Lower lobe of right lung (tissue), 2 donors: ENCODE data around the gene UNC119. TPM values are rescaled to one million over a fixed set of nuclear protein-coding genes. Genes with fewer than 3 reads are reported as not detected.

Source experiments
- ATAC-seq, 2 donors: fragments of 200-7000 bp; cut with Tn5 transposase; one replicate each; pipeline ENCODE4 v1.9.1; 2020 to 2022; ENCODE audit warnings: mild to moderate bottlenecking in 2 of 2, moderate library complexity in 2 of 2
- DNase-seq: peaks from one replicate; pipeline ENCODE4 v3.0.0-alpha.2; 2020
- H3K27ac ChIP-seq: fragments of 200-600 bp; one replicate; pipeline ENCODE4 v1.8.0; 2022
- H3K27me3 ChIP-seq: fragments of 200-600 bp; one replicate; pipeline ENCODE4 v1.8.0; 2022; ENCODE audit warnings: low read depth
- H3K36me3 ChIP-seq: fragments of 200-600 bp; one replicate; pipeline ENCODE4 v1.8.0; 2022; ENCODE audit warnings: mild to moderate bottlenecking
- H3K4me1 ChIP-seq: fragments of 200-600 bp; one replicate; pipeline ENCODE4 v1.8.0; 2022
- H3K4me3 ChIP-seq: fragments of 200-600 bp; one replicate; pipeline ENCODE4 v1.8.0; 2022; ENCODE audit warnings: mild to moderate bottlenecking
- H3K9me3 ChIP-seq: fragments of 200-600 bp; one replicate; pipeline ENCODE4 v1.8.0; 2022
- CTCF ChIP-seq: fragments of 200-600 bp; IDR thresholded peaks from one replicate; pipeline ENCODE4 v1.8.0; 2022; ENCODE audit warnings: antibody characterized with exemption, mild to moderate bottlenecking
- intact Hi-C: fragments of 100-400 bp; cut with DNase I; formaldehyde crosslinking; loops from one replicate; pipeline ENCODE4 v1.11.0; 2022
- total RNA-seq: library from RNA; stranded (reverse); fragmentation: NEBNext Ultra II Directional; extraction: Animal tissue kit (Norgen Biotek cat#: 25700); gene quantifications from one replicate; pipeline ENCODE4 v1.2.1, GENCODE V29; 2021
- donor health status: DM: no; HTN: yes; CAD: no; lungs with severe emphysema.

The UNC119 gene
- total RNA-seq, 1 donor from 2014 or later = 27.0 TPM

- Histone ChIP-seq H3K9me3 (no peaks in the 10 kb centered on the region), H3K27ac (no peak overlapping the region), H3K4me3 (no peak overlapping the region), H3K36me3 (no peaks in the 10 kb centered on the region), H3K4me1 (no peaks in the 10 kb centered on the region), H3K27me3 (no peaks in the 10 kb centered on the region)
- no peak for ATAC-seq
- intact Hi-C loops = no loop called here
- peak; percentile 36 for DNase-seq
- TF ChIP-seq CTCF = no peak
These were observed 34.3 kb downstream of the UNC119 start for GRCh38 chr17:28518132-28518531.

GRCh38 chr17:28515518-28515917 lies 36.9 kb downstream of the UNC119 start:
- no peak for TF ChIP-seq CTCF
- ATAC-seq = peak in 1 of 2 donors; percentile 31
- Histone ChIP-seq H3K4me1 (no peaks in the 10 kb centered on the region), H3K36me3 (no peaks in the 10 kb centered on the region), H3K9me3 (no peaks in the 10 kb centered on the region), H3K27ac (no peak overlapping the region), H3K4me3 (no peak overlapping the region), H3K27me3 (peaks cover 4% of the 10 kb centered on the region)
- DNase-seq = no peak
- intact Hi-C loops = no loop called here

GRCh38 chr17:28514561-28515002 lies 37.8 kb downstream of the UNC119 start:
- H3K9me3 ChIP-seq = no peaks in the 10 kb centered on the region
- TF ChIP-seq CTCF = no peak
- no peak overlapping the region for H3K4me3 ChIP-seq
- no peaks in the 10 kb centered on the region for H3K4me1 ChIP-seq
- no peaks in the 10 kb centered on the region for H3K36me3 ChIP-seq
- peaks cover 9% of the 10 kb centered on the region for H3K27me3 ChIP-seq
- intact Hi-C loops = no loop called here
- no peak for ATAC-seq
- H3K27ac ChIP-seq = no peak overlapping the region
- peak; percentile 22 for DNase-seq

- ATAC-seq (no peak), DNase-seq (peak; percentile 19)
- H3K36me3 ChIP-seq = no peaks in the 10 kb centered on the region
- intact Hi-C loops = no loop called here
- no peak overlapping the region for H3K27ac ChIP-seq
- H3K4me3 ChIP-seq = no peak overlapping the region
- no peaks in the 10 kb centered on the region for H3K9me3 ChIP-seq
- H3K4me1 ChIP-seq = no peaks in the 10 kb centered on the region
- no peak for TF ChIP-seq CTCF
- peaks cover 13% of the 10 kb centered on the region for H3K27me3 ChIP-seq
These were observed 38.9 kb downstream of the UNC119 start for GRCh38 chr17:28513476-28513875.

GRCh38 chr17:28511858-28512461 lies 40.5 kb downstream of the UNC119 start:
- Histone ChIP-seq H3K9me3 (no peaks in the 10 kb centered on the region), H3K36me3 (no peaks in the 10 kb centered on the region), H3K27me3 (peaks cover 24% of the 10 kb centered on the region), H3K4me1 (no peaks in the 10 kb centered on the region), H3K4me3 (no peak overlapping the region), H3K27ac (no peak overlapping the region)
- ATAC-seq (no peak), DNase-seq (no peak)
- no peak for TF ChIP-seq CTCF
- intact Hi-C loops = no loop called here
